Nephron (organoid): ENCODE results near the gene PTTG1IP.
A peak's percentile ranks its signal among the peaks of the same experiment; 100 is the strongest.

Experiments used
- H3K27ac Mint-ChIP-seq, 3 experiments: 2 replicates each; pipeline ENCODE4 v1.8.0; 2020; ENCODE audit warnings: mixed read lengths in 3 of 3, mild to moderate bottlenecking in 2 of 3, moderate library complexity in 1 of 3
- H3K27me3 Mint-ChIP-seq: 2 replicates; pipeline ENCODE4 v1.8.0; 2021; ENCODE audit warnings: low read depth, mild to moderate bottlenecking, moderate library complexity, mixed read lengths
- H3K36me3 Mint-ChIP-seq: 2 replicates; pipeline ENCODE4 v1.8.0; 2020; ENCODE audit warnings: low read depth, mixed read lengths
- H3K4me1 Mint-ChIP-seq: 2 replicates; pipeline ENCODE4 v1.8.0; 2020; ENCODE audit warnings: mixed read lengths
- H3K4me3 Mint-ChIP-seq, 3 experiments: 2 replicates each; pipeline ENCODE4 v1.8.0; 2020; ENCODE audit warnings: mild to moderate bottlenecking in 3 of 3, mixed read lengths in 3 of 3, moderate library complexity in 2 of 3
- H3K9me3 Mint-ChIP-seq: 2 replicates; pipeline ENCODE4 v1.8.0; 2020; ENCODE audit warnings: mixed read lengths
- CTCF ChIP-seq, 3 experiments: fragments of 200-600 bp; sonication (generic); IDR thresholded peaks; one replicate each; pipeline ENCODE4 v1.5.0; 2021; ENCODE audit warnings: antibody characterized with exemption in 3 of 3; ENCODE audit not compliant: unreplicated experiment in 3 of 3

PTTG1IP gene

GRCh38 chr21:44871576-44872269 lies 1.8 kb downstream of the PTTG1IP start:
- Mint-ChIP-seq H3K27ac (peak overlapping the region; percentile 82 to 95 (median 94)), H3K4me1 (peaks cover 64% of the 10 kb centered on the region), H3K4me3 (peak overlapping the region; percentile 94 to 99 (median 96)), H3K27me3 (peaks cover 25% of the 10 kb centered on the region), H3K9me3 (no peaks in the 10 kb centered on the region), H3K36me3 (peaks cover 7% of the 10 kb centered on the region)
- no peak for TF ChIP-seq CTCF (IDR thresholded peaks at IDR 0.05; ENCODE audit: unreplicated experiment in 3 of 3)

GRCh38 chr21:44870748-44871495 lies 2.6 kb downstream of the PTTG1IP start:
- Mint-ChIP-seq H3K4me1 (peaks cover 70% of the 10 kb centered on the region), H3K27ac (peak overlapping the region; percentile 82 to 95 (median 94)), H3K4me3 (peak overlapping the region; percentile 94 to 99 (median 96)), H3K36me3 (peaks cover 10% of the 10 kb centered on the region), H3K27me3 (peaks cover 17% of the 10 kb centered on the region), H3K9me3 (no peaks in the 10 kb centered on the region)
- TF ChIP-seq CTCF (IDR thresholded peaks at IDR 0.05; ENCODE audit: unreplicated experiment in 3 of 3): no peak

- Mint-ChIP-seq H3K27me3 (peaks cover 8% of the 10 kb centered on the region), H3K27ac (peak overlapping the region; percentile 53 to 78 (median 76)), H3K4me3 (peak overlapping the region; percentile 77 to 88 (median 78)), H3K4me1 (peaks cover 63% of the 10 kb centered on the region), H3K9me3 (no peaks in the 10 kb centered on the region), H3K36me3 (peaks cover 16% of the 10 kb centered on the region)
- TF ChIP-seq CTCF (IDR thresholded peaks at IDR 0.05; ENCODE audit: unreplicated experiment in 3 of 3): no peak
Observed at GRCh38 chr21:44869781-44870747, 3.4 kb downstream of the PTTG1IP start.

DNA sequence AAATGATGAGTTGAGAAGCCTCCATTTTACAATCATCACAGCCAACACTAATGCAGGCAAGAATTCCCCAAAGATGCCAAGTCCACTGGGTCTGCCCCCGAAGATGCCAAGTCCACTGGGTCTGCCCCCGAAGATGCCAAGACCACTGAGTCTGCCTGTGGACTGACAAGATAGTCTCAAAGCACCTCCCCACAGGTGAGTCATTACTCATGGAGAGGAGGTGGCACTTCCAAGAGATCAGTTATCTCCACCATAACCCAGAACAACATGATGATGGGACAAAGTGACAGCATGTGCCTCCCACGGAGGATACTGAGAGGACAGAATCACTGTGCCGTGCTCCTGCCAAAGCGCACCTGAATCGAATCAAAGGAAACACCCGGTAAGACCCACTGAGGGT lies 4.8 kb downstream of the PTTG1IP start:
- peak overlapping the region; percentile 13 to 64 (median 16) for H3K4me3 Mint-ChIP-seq
- H3K36me3 Mint-ChIP-seq: peaks cover 24% of the 10 kb centered on the region
- H3K27me3 Mint-ChIP-seq: no peaks in the 10 kb centered on the region
- H3K9me3 Mint-ChIP-seq: no peaks in the 10 kb centered on the region
- H3K27ac Mint-ChIP-seq: no peak overlapping the region
- peaks cover 64% of the 10 kb centered on the region for H3K4me1 Mint-ChIP-seq
- TF ChIP-seq CTCF (IDR thresholded peaks at IDR 0.05; ENCODE audit: unreplicated experiment in 3 of 3): no peak

DNA sequence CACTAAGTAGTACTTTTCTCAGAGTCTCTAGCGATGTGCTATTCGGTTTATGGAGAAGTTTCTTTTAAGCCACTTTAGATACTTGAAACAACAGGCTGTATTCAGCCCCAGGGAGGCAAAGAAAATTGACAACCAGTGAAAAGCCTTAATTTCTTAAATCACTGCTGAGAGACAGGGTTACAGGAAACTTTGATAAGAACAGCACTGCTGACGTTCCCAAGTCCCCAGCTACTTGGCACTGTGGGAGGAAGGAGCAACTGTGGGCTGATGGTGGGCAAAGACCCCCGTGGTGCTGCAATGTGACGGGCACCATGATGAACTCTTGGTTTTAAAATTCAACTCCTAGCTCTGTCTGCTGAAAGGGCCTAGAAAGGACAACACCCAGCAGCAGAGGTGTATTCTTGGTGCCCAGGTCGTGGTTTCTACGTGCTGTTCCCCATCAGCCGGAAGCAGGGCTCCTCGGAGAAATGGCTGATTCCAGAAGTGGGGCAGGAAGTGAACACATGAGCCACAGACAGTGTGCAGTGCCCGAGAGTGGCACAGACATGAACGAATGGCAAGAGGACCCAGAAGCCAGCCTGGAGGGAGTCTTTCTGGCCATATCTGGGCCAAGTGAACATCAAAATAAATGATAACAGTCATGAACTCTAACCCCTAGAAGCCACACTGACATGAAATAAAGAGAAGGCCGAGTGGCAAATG lies 5.3 kb downstream of the PTTG1IP start:
- H3K9me3 Mint-ChIP-seq: no peaks in the 10 kb centered on the region
- no peak for TF ChIP-seq CTCF (IDR thresholded peaks at IDR 0.05; ENCODE audit: unreplicated experiment in 3 of 3)
- peak overlapping the region in 2 of 3 experiments; percentile 37 to 45 for H3K27ac Mint-ChIP-seq
- H3K4me1 Mint-ChIP-seq: peaks cover 68% of the 10 kb centered on the region
- H3K36me3 Mint-ChIP-seq: peaks cover 29% of the 10 kb centered on the region
- no peaks in the 10 kb centered on the region for H3K27me3 Mint-ChIP-seq
- H3K4me3 Mint-ChIP-seq: peak overlapping the region in 1 of 3 experiments; percentile 64
